ENCODE data around the gene SPTB. TPM values are rescaled to one million over a fixed set of nuclear protein-coding genes. Genes with fewer than 3 reads are reported as not detected.

SPTB gene
- total and polyA plus RNA-seq, 10 of the 15 experiments (the other 5 are each of a cell fraction or from before 2014, with no cell fraction given): under 0.01 to 0.04 (median 0.02) TPM; not detected in 4

GRCh38 chr14:64914237-64915028 lies 34.7 kb upstream of the SPTB start, which contains the start of gene CHURC1 (continued):
- TF ChIP-seq NBN (IDR thresholded peaks at IDR 0.05) (peak; percentile 81; the same call in 1 of the 2 replicates), FOXM1 (IDR thresholded peaks at IDR 0.05; ENCODE audit: low read depth, low read length) (0 out of 2 replicates have a peak, but pooled peaks have one; percentile 3), ATF3 (IDR thresholded peaks at IDR 0.05; ENCODE audit: borderline replicate concordance, extremely low read depth, low read depth, low read length) (no peak), STAT3 (IDR thresholded peaks at IDR 0.05; ENCODE audit: low read depth, low read length) (no peak), SP1 (IDR thresholded peaks at IDR 0.05; ENCODE audit: low read depth, low read length) (no peak), SKIL (IDR thresholded peaks at IDR 0.05; ENCODE audit: low read depth, poor library complexity, severe bottlenecking) (no peak), E2F8 (IDR thresholded peaks at IDR 0.05; ENCODE audit: low read depth, partially characterized antibody) (no peak), CEBPZ (IDR thresholded peaks at IDR 0.05; ENCODE audit: low read depth, low read length) (no peak), RAD21 (IDR thresholded peaks at IDR 0.05; ENCODE audit: insufficient read depth, low read depth, low read length) (no peak), ATF2 (IDR thresholded peaks at IDR 0.05; ENCODE audit: low read length) (no peak), EZH2 (IDR thresholded peaks at IDR 0.05; ENCODE audit: borderline replicate concordance, control insufficient read depth, low read depth, low read length) (no peak), CREB1 (IDR thresholded peaks at IDR 0.05; ENCODE audit: low read depth) (no peak), TAF1 (IDR thresholded peaks at IDR 0.05; ENCODE audit: borderline replicate concordance, low read depth, low read length) (peak; percentile 91), ZBTB11 (CRISPR knock-in tag; IDR thresholded peaks at IDR 0.05) (no peak)
